GM12878 (cell line): ENCODE results near the gene SLC25A48.

ENCODE experiments used
- CBFB ChIP-seq: IDR thresholded peaks from 2 replicates; pipeline ENCODE4 v1.6.1; 2016; ENCODE audit warnings: antibody characterized with exemption, low read depth
- CBX5 ChIP-seq: sonication (generic); IDR thresholded peaks from 2 replicates; pipeline ENCODE4 v1.6.1; 2016; ENCODE audit warnings: low read depth, moderate library complexity, mild to moderate bottlenecking, inconsistent platforms
- CREB1 ChIP-seq: IDR thresholded peaks from 2 replicates; pipeline ENCODE4 v1.6.1; 2012; ENCODE audit warnings: low read depth, mild to moderate bottlenecking, inconsistent platforms
- CTCF ChIP-seq, 3 experiments: IDR thresholded peaks in 2 of 3; conservative IDR thresholded peaks in 1 of 3; 2 replicates each; pipeline ENCODE4 v1.5.1; 2011; ENCODE audit warnings: low read depth in 3 of 3, low read length in 3 of 3, mild to moderate bottlenecking in 3 of 3, control low read depth in 2 of 3, moderate library complexity in 2 of 3, inconsistent platforms in 1 of 3, mixed read lengths in 1 of 3; ENCODE audit not compliant: control insufficient read depth in 2 of 3, insufficient read depth in 1 of 3; ENCODE audit errors: extremely low read depth in 1 of 3
- ETV6 ChIP-seq, 2 experiments: fragments of 450-650 bp in 1 of 2; IDR thresholded peaks in 1 of 2; conservative IDR thresholded peaks in 1 of 2; 2 replicates each; pipeline ENCODE4 v1.6.1; 2014; ENCODE audit warnings: antibody characterized with exemption in 1 of 2, borderline replicate concordance in 1 of 2, low read depth in 1 of 2, mild to moderate bottlenecking in 1 of 2, moderate library complexity in 1 of 2
- GABPA ChIP-seq: IDR thresholded peaks from 2 replicates; pipeline ENCODE4 v1.6.1; 2014; ENCODE audit warnings: antibody characterized with exemption, low read depth, mild to moderate bottlenecking, inconsistent platforms
- IKZF1 ChIP-seq: fragments of 450-650 bp; conservative IDR thresholded peaks from 2 replicates; pipeline ENCODE4 v1.6.1; 2017; ENCODE audit warnings: antibody characterized with exemption, mild to moderate bottlenecking
- MLLT1 ChIP-seq: fragments of 450-650 bp; IDR thresholded peaks from 2 replicates; pipeline ENCODE4 v1.6.1; 2016; ENCODE audit warnings: mild to moderate bottlenecking
- MXI1 ChIP-seq: fragments of 150-350 bp; IDR thresholded peaks from 2 replicates; pipeline ENCODE4 v1.6.1; 2011; ENCODE audit warnings: low read depth, mild to moderate bottlenecking, inconsistent platforms, low read length, improper control_type of control experiment
- POLR2A ChIP-seq: IDR thresholded peaks from 2 replicates; pipeline ENCODE4 v1.6.1; 2011; ENCODE audit warnings: low read depth, mild to moderate bottlenecking, low read length
- POLR2AphosphoS5 ChIP-seq: IDR thresholded peaks from 2 replicates; pipeline ENCODE4 v1.6.1; 2011; ENCODE audit warnings: mild to moderate bottlenecking, low read length, inconsistent platforms
- RAD51 ChIP-seq: fragments of 450-650 bp; IDR thresholded peaks from 2 replicates; pipeline ENCODE4 v1.6.1; 2016; ENCODE audit warnings: moderate library complexity, mild to moderate bottlenecking, inconsistent platforms
- SIN3A ChIP-seq: IDR thresholded peaks from 2 replicates; pipeline ENCODE4 v1.6.1; 2012; ENCODE audit warnings: low read depth, low read length, improper control_type of control experiment

- TF ChIP-seq POLR2AphosphoS5 (no peak), RAD51 (no peak), CTCF (IDR thresholded peaks at IDR 0.05 in 2 of 3, conservative IDR thresholded peaks at IDR 0.05 in 1 of 3; ENCODE audit: control insufficient read depth in 2 of 3, extremely low read depth in 1 of 3, insufficient read depth in 1 of 3, low read depth in 3 of 3, low read length in 3 of 3) (no peak), ETV6 (conservative IDR thresholded peaks at IDR 0.05 in 1 of 2, IDR thresholded peaks at IDR 0.05 in 1 of 2; ENCODE audit: borderline replicate concordance in 1 of 2, low read depth in 1 of 2) (no peak), GABPA (no peak), POLR2A (no peak), CBFB (no peak), CREB1 (no peak), IKZF1 (no peak), MLLT1 (no peak), CBX5 (no peak), SIN3A (no peak), MXI1 (no peak)
Measured at GRCh38 chr5:135905144-135905543, 70.7 kb downstream of the SLC25A48 start.
